H1 (cell line): ENCODE measurements around the gene GPS1. TPM values are rescaled to one million over a fixed set of nuclear protein-coding genes. Genes with fewer than 3 reads are reported as not detected.

ENCODE experiments used
- BRCA1 ChIP-seq: IDR thresholded peaks from 2 replicates; pipeline ENCODE4 v1.6.1; 2012; ENCODE audit warnings: low read depth, low read length, improper control_type of control experiment
- CBX5 ChIP-seq: fragments of 300-800, 300-1000 bp; sonication (generic); IDR thresholded peaks from 2 replicates; pipeline ENCODE4 v1.7.1; 2016; ENCODE audit warnings: antibody characterized with exemption, low read length, low read depth
- CHD2 ChIP-seq: IDR thresholded peaks from 2 replicates; pipeline ENCODE4 v1.6.1; 2012; ENCODE audit warnings: low read length, improper control_type of control experiment
- GABPA ChIP-seq: IDR thresholded peaks from 2 replicates; pipeline ENCODE4 v1.6.1; 2011; ENCODE audit warnings: mild to moderate bottlenecking, low read length, moderate library complexity, borderline replicate concordance; ENCODE audit not compliant: insufficient read depth
- SIX5 ChIP-seq: IDR thresholded peaks from 2 replicates; pipeline ENCODE4 v1.6.1; 2011; ENCODE audit warnings: mild to moderate bottlenecking, low read depth, low read length
- TEAD4 ChIP-seq: IDR thresholded peaks from 2 replicates; pipeline ENCODE4 v1.6.1; 2012; ENCODE audit warnings: low read depth, low read length, inconsistent platforms, mixed read lengths
- polyA plus RNA-seq, 7 experiments: library from polyadenylated mRNA; depleted of rRNA in 3 of 7; stranded (reverse) in 5 of 7; unstranded in 2 of 7; fragments of >200 nt in 5 of 7; fragments of 200-250 nt in 2 of 7; gene quantifications; 1 replicate in 5 of 7; 2 replicates in 1 of 7; 4 replicates in 1 of 7; pipeline versions ENCODE4 v1.2.1 to v1.2.3, GENCODE V29; 2011 to 2013; ENCODE audit warnings: missing spikeins in 2 of 7, mixed read lengths in 2 of 7
- total RNA-seq: library from RNA; stranded (reverse); fragmentation: NEBNext Ultra II Directional; extraction: Animal tissue kit (Norgen Biotek cat#: 25700); gene quantifications from 2 replicates; pipeline ENCODE4 v1.2.1, GENCODE V29; 2021
- TF ChIP-seq, protein P1 (sequence below): fragments of 300-600 bp; sonication (generic); IDR thresholded peaks from 2 replicates; pipeline ENCODE4 v1.7.1; 2012; ENCODE audit warnings: low read length, moderate library complexity, mild to moderate bottlenecking, inconsistent platforms; ENCODE audit not compliant: insufficient replicate concordance
- TF ChIP-seq, protein P2 (sequence below), 3 experiments: IDR thresholded peaks; 1 replicate in 2 of 3; 2 replicates in 1 of 3; pipeline versions ENCODE4 v1.5.1 to v1.6.1; 2011; ENCODE audit warnings: low read length in 3 of 3, mild to moderate bottlenecking in 3 of 3, inconsistent platforms in 2 of 3, low read depth in 1 of 3, moderate library complexity in 1 of 3; ENCODE audit not compliant: insufficient read depth in 1 of 3; ENCODE audit errors: control extremely low read depth in 1 of 3

Gene GPS1
- total and polyA plus RNA-seq, 2 of the 8 experiments (the other 6 are each of a cell fraction or from before 2014, with no cell fraction given): 153 to 277 TPM

DNA sequence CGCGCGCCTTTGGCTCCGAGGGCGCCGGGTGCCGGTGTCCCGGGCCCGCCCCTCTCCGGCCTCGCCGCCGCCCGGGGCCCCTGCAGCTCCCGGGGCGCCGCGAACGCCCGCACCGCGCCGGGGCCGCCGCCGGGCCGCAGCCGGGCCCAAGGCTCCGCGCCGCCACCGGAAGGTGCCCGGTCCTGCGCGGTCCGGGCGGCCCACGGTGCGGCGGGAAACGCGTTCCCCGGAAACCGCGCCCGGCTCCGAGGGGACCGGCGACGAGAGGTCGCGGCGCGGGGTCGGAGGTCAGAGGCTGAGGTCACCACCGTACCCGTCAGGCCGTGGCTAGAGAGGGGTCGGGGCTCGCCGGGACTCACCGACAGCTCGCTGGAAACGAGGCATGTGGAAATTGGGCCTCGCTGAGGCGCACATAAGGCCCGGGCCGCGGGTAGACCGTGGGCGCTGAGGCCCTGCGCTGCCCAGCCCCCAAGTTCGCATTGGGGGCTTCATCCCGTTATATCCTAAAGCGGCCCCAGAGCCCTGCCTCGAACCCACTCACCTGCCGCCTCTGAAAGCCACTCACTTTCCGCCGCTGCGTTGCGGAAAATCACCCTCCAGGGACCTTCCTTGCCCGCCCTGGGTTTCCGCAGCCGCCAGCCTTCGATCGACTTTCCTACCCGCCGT is 14.1 kb downstream of the GPS1 start, which contains the start of gene DUS1L (continued):
- TF ChIP-seq, protein P1, sequence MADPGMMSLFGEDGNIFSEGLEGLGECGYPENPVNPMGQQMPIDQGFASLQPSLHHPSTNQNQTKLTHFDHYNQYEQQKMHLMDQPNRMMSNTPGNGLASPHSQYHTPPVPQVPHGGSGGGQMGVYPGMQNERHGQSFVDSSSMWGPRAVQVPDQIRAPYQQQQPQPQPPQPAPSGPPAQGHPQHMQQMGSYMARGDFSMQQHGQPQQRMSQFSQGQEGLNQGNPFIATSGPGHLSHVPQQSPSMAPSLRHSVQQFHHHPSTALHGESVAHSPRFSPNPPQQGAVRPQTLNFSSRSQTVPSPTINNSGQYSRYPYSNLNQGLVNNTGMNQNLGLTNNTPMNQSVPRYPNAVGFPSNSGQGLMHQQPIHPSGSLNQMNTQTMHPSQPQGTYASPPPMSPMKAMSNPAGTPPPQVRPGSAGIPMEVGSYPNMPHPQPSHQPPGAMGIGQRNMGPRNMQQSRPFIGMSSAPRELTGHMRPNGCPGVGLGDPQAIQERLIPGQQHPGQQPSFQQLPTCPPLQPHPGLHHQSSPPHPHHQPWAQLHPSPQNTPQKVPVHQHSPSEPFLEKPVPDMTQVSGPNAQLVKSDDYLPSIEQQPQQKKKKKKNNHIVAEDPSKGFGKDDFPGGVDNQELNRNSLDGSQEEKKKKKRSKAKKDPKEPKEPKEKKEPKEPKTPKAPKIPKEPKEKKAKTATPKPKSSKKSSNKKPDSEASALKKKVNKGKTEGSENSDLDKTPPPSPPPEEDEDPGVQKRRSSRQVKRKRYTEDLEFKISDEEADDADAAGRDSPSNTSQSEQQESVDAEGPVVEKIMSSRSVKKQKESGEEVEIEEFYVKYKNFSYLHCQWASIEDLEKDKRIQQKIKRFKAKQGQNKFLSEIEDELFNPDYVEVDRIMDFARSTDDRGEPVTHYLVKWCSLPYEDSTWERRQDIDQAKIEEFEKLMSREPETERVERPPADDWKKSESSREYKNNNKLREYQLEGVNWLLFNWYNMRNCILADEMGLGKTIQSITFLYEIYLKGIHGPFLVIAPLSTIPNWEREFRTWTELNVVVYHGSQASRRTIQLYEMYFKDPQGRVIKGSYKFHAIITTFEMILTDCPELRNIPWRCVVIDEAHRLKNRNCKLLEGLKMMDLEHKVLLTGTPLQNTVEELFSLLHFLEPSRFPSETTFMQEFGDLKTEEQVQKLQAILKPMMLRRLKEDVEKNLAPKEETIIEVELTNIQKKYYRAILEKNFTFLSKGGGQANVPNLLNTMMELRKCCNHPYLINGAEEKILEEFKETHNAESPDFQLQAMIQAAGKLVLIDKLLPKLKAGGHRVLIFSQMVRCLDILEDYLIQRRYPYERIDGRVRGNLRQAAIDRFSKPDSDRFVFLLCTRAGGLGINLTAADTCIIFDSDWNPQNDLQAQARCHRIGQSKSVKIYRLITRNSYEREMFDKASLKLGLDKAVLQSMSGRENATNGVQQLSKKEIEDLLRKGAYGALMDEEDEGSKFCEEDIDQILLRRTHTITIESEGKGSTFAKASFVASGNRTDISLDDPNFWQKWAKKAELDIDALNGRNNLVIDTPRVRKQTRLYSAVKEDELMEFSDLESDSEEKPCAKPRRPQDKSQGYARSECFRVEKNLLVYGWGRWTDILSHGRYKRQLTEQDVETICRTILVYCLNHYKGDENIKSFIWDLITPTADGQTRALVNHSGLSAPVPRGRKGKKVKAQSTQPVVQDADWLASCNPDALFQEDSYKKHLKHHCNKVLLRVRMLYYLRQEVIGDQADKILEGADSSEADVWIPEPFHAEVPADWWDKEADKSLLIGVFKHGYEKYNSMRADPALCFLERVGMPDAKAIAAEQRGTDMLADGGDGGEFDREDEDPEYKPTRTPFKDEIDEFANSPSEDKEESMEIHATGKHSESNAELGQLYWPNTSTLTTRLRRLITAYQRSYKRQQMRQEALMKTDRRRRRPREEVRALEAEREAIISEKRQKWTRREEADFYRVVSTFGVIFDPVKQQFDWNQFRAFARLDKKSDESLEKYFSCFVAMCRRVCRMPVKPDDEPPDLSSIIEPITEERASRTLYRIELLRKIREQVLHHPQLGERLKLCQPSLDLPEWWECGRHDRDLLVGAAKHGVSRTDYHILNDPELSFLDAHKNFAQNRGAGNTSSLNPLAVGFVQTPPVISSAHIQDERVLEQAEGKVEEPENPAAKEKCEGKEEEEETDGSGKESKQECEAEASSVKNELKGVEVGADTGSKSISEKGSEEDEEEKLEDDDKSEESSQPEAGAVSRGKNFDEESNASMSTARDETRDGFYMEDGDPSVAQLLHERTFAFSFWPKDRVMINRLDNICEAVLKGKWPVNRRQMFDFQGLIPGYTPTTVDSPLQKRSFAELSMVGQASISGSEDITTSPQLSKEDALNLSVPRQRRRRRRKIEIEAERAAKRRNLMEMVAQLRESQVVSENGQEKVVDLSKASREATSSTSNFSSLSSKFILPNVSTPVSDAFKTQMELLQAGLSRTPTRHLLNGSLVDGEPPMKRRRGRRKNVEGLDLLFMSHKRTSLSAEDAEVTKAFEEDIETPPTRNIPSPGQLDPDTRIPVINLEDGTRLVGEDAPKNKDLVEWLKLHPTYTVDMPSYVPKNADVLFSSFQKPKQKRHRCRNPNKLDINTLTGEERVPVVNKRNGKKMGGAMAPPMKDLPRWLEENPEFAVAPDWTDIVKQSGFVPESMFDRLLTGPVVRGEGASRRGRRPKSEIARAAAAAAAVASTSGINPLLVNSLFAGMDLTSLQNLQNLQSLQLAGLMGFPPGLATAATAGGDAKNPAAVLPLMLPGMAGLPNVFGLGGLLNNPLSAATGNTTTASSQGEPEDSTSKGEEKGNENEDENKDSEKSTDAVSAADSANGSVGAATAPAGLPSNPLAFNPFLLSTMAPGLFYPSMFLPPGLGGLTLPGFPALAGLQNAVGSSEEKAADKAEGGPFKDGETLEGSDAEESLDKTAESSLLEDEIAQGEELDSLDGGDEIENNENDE: no peak
- TF ChIP-seq BRCA1: no peak
- no peak for TF ChIP-seq TEAD4
- TF ChIP-seq GABPA: peak; percentile 99
- no peak for TF ChIP-seq CBX5
- TF ChIP-seq, protein P2, sequence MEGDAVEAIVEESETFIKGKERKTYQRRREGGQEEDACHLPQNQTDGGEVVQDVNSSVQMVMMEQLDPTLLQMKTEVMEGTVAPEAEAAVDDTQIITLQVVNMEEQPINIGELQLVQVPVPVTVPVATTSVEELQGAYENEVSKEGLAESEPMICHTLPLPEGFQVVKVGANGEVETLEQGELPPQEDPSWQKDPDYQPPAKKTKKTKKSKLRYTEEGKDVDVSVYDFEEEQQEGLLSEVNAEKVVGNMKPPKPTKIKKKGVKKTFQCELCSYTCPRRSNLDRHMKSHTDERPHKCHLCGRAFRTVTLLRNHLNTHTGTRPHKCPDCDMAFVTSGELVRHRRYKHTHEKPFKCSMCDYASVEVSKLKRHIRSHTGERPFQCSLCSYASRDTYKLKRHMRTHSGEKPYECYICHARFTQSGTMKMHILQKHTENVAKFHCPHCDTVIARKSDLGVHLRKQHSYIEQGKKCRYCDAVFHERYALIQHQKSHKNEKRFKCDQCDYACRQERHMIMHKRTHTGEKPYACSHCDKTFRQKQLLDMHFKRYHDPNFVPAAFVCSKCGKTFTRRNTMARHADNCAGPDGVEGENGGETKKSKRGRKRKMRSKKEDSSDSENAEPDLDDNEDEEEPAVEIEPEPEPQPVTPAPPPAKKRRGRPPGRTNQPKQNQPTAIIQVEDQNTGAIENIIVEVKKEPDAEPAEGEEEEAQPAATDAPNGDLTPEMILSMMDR (IDR thresholded peaks at IDR 0.05; ENCODE audit: control extremely low read depth in 1 of 3, insufficient read depth in 1 of 3, low read depth in 1 of 3, low read length in 3 of 3): no peak
- TF ChIP-seq SIX5: peak; percentile 16; the same call in 1 of the 2 replicates
- TF ChIP-seq CHD2: peak; percentile 73
